ENCODE results near the gene TAL1.

DNA sequence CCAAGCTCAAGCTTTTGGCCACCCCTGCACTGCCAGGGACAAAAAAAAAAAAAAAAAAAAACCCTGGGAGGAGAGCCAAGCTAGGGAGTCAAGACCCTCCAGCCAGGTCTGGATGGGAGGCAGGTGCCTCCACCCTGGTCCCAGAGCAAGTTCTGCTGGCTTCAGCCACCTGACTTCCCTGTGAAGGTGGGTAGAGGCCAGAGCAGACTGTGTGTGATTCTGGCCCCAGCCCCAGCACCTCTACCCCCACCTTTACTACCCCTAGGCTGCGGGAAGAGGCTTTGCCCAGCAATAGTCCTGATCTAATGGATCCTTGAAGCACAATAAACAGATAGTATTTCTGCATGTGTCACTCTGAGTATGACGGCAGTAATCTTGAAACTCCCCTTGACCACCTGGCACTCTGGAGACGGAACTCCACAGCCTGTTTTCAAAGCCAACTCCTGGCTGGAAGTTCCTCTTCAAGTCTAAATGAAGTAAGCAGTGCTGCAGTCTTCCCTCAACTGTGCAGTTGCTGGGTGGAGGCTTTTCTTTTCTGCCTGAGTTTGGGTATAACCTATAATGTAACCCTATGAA lies 51.9 kb downstream of the TAL1 start:
- TF ChIP-seq, protein P1, sequence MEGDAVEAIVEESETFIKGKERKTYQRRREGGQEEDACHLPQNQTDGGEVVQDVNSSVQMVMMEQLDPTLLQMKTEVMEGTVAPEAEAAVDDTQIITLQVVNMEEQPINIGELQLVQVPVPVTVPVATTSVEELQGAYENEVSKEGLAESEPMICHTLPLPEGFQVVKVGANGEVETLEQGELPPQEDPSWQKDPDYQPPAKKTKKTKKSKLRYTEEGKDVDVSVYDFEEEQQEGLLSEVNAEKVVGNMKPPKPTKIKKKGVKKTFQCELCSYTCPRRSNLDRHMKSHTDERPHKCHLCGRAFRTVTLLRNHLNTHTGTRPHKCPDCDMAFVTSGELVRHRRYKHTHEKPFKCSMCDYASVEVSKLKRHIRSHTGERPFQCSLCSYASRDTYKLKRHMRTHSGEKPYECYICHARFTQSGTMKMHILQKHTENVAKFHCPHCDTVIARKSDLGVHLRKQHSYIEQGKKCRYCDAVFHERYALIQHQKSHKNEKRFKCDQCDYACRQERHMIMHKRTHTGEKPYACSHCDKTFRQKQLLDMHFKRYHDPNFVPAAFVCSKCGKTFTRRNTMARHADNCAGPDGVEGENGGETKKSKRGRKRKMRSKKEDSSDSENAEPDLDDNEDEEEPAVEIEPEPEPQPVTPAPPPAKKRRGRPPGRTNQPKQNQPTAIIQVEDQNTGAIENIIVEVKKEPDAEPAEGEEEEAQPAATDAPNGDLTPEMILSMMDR (IDR thresholded peaks at IDR 0.05) = no peak
- no peak for TF ChIP-seq POLR2A (IDR thresholded peaks at IDR 0.05)

Data from right lobe of liver (tissue), 4 donors.